WTC11 (cell line): ENCODE data around the gene GCC1.

Experiments used
- CTCF ChIP-seq: fragments of 200-600 bp; IDR thresholded peaks from 2 replicates; pipeline ENCODE4 v1.8.0; 2022; ENCODE audit warnings: antibody characterized with exemption
- E2F4 ChIP-seq: sonication (generic); formaldehyde crosslinking; IDR thresholded peaks from 2 replicates; pipeline ENCODE4 v1.8.1; 2022; ENCODE audit warnings: low read depth, mild to moderate bottlenecking, moderate library complexity, missing genetic modification reagents, borderline replicate concordance
- GRHL2 ChIP-seq: fragments of 250-450 bp; sonication (Bioruptor Pico); IDR thresholded peaks from 2 replicates; pipeline ENCODE4 v1.8.0; 2022; ENCODE audit warnings: mild to moderate bottlenecking, moderate library complexity; ENCODE audit not compliant: insufficient replicate concordance, severe bottlenecking
- HMGXB4 ChIP-seq: sonication (generic); formaldehyde crosslinking; IDR thresholded peaks from 2 replicates; pipeline ENCODE4 v1.8.1; 2023; ENCODE audit warnings: mild to moderate bottlenecking, moderate library complexity, missing genetic modification reagents
- NR1H2 ChIP-seq: sonication (generic); formaldehyde crosslinking; IDR thresholded peaks from 2 replicates; pipeline ENCODE4 v1.9.0; 2021; ENCODE audit warnings: mild to moderate bottlenecking, moderate library complexity, missing genetic modification reagents
- PRRX2 ChIP-seq: fragments of 250-450 bp; sonication (Bioruptor Pico); IDR thresholded peaks from 2 replicates; pipeline ENCODE4 v1.8.0; 2021; ENCODE audit warnings: mild to moderate bottlenecking
- SMAD3 ChIP-seq: sonication (generic); formaldehyde crosslinking; IDR thresholded peaks from 2 replicates; pipeline ENCODE4 v1.8.0; 2022; ENCODE audit warnings: missing genetic modification reagents, mild to moderate bottlenecking, borderline replicate concordance
- SMAD4 ChIP-seq: sonication (generic); formaldehyde crosslinking; IDR thresholded peaks from 2 replicates; pipeline ENCODE4 v1.8.0; 2022; ENCODE audit warnings: mild to moderate bottlenecking, missing genetic modification reagents
- TP53 ChIP-seq: sonication (generic); formaldehyde crosslinking; IDR thresholded peaks from 2 replicates; pipeline ENCODE4 v1.8.1; 2023; ENCODE audit warnings: mild to moderate bottlenecking, missing genetic modification reagents
- ZMAT4 ChIP-seq: fragments of 250-450 bp; sonication (Bioruptor Pico); IDR thresholded peaks from 2 replicates; pipeline ENCODE4 v1.9.0; 2021; ENCODE audit warnings: mild to moderate bottlenecking
- ZNF317 ChIP-seq: sonication (generic); formaldehyde crosslinking; IDR thresholded peaks from 2 replicates; pipeline ENCODE4 v1.8.1; 2023; ENCODE audit warnings: low read depth, mild to moderate bottlenecking, moderate library complexity, missing genetic modification reagents, borderline replicate concordance

- TF ChIP-seq CTCF (no peak), ZNF317 (CRISPR knock-in tag) (no peak), HMGXB4 (CRISPR knock-in tag) (no peak), TP53 (no peak), ZMAT4 (CRISPR knock-in tag) (no peak), GRHL2 (no peak), E2F4 (CRISPR knock-in tag) (no peak), NR1H2 (CRISPR knock-in tag) (no peak), PRRX2 (no peak), SMAD4 (no peak), SMAD3 (CRISPR knock-in tag) (no peak)
Measured at GRCh38 chr7:127594490-127594889, 9.1 kb upstream of the GCC1 start.
